WI38 (cell line): Measurements from ENCODE around the gene LRCH3.

Source experiments
- H3K4me3 ChIP-seq: 2 replicates; pipeline ENCODE4 v1.5.1; 2011; ENCODE audit warnings: low read depth, mild to moderate bottlenecking, control low read depth, low read length
- CTCF ChIP-seq: IDR thresholded peaks from 2 replicates; pipeline ENCODE4 v1.5.1; 2012; ENCODE audit warnings: low read depth, mild to moderate bottlenecking, control low read depth, low read length

LRCH3 gene

GRCh38 chr3:197854596-197855343 is 63.7 kb downstream of the LRCH3 start:
- H3K4me3 ChIP-seq, result no peak overlapping the region
- TF ChIP-seq CTCF, result no peak

- H3K4me3 ChIP-seq, result no peak overlapping the region
- TF ChIP-seq CTCF, result no peak
Observed at GRCh38 chr3:197855571-197855970, 64.5 kb downstream of the LRCH3 start.

GRCh38 chr3:197856199-197856816 is 65.3 kb downstream of the LRCH3 start:
- TF ChIP-seq CTCF, result no peak
- H3K4me3 ChIP-seq, result no peak overlapping the region

GRCh38 chr3:197858133-197858532 is 67.1 kb downstream of the LRCH3 start:
- H3K4me3 ChIP-seq, result no peak overlapping the region
- TF ChIP-seq CTCF, result no peak

GRCh38 chr3:197858598-197858997 is 67.5 kb downstream of the LRCH3 start:
- TF ChIP-seq CTCF, result no peak
- no peak overlapping the region for H3K4me3 ChIP-seq

- TF ChIP-seq CTCF, result no peak
- no peak overlapping the region for H3K4me3 ChIP-seq
Observed at GRCh38 chr3:197866035-197866434, 75.0 kb downstream of the LRCH3 start.

GRCh38 chr3:197873329-197873728 is 82.3 kb downstream of the LRCH3 start:
- TF ChIP-seq CTCF, result no peak
- H3K4me3 ChIP-seq, result no peak overlapping the region
